Sigmoid colon (tissue), 4 donors: Measurements from ENCODE around the gene ATP10D.

Experiments used
- EP300 ChIP-seq, 4 donors: sonication (generic); formaldehyde crosslinking; IDR thresholded peaks; one replicate each; pipeline ENCODE4 v1.6.1; 2017; ENCODE audit warnings: antibody characterized with exemption in 4 of 4
- POLR2A ChIP-seq, 2 donors: fragments of 450-650 bp; IDR thresholded peaks; one replicate each; pipeline ENCODE4 v1.6.1; 2016; ENCODE audit warnings: antibody characterized with exemption in 2 of 2, mild to moderate bottlenecking in 2 of 2, moderate library complexity in 2 of 2
- TF ChIP-seq, protein P1 (sequence below), 4 experiments: fragments of 450-650 bp in 3 of 4; fragments of 200-600 bp in 1 of 4; IDR thresholded peaks; one replicate each; pipeline ENCODE4 v1.5.1; 2016 to 2019; ENCODE audit warnings: antibody characterized with exemption in 4 of 4, mild to moderate bottlenecking in 3 of 4, moderate library complexity in 2 of 4

DNA sequence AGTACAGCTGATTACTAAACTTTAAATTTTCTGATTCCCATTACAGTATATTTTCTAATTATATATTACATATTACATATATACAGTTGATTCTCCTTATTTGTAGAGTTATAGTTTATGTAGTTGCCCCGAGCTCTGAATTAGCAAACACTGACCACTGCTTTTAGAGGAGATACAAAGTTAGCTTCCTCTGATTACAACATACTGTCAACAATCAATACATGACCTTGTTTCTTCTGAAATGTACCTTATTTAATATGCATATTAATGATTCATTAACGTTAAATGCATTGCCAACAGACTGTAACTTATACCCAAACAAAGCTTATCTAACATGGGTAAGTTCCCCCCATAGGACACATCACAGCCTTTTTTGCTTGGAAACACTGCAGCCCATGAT is 81.5 kb downstream of the ATP10D start:
- TF ChIP-seq, protein P1, sequence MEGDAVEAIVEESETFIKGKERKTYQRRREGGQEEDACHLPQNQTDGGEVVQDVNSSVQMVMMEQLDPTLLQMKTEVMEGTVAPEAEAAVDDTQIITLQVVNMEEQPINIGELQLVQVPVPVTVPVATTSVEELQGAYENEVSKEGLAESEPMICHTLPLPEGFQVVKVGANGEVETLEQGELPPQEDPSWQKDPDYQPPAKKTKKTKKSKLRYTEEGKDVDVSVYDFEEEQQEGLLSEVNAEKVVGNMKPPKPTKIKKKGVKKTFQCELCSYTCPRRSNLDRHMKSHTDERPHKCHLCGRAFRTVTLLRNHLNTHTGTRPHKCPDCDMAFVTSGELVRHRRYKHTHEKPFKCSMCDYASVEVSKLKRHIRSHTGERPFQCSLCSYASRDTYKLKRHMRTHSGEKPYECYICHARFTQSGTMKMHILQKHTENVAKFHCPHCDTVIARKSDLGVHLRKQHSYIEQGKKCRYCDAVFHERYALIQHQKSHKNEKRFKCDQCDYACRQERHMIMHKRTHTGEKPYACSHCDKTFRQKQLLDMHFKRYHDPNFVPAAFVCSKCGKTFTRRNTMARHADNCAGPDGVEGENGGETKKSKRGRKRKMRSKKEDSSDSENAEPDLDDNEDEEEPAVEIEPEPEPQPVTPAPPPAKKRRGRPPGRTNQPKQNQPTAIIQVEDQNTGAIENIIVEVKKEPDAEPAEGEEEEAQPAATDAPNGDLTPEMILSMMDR (IDR thresholded peaks at IDR 0.05), result no peak
- no peak for TF ChIP-seq POLR2A (IDR thresholded peaks at IDR 0.05)
- TF ChIP-seq EP300 (IDR thresholded peaks at IDR 0.05), result no peak
